Testis (tissue), 3 donors: Measurements from ENCODE around the gene NPC2. TPM values are rescaled to one million over a fixed set of nuclear protein-coding genes. Genes with fewer than 3 reads are reported as not detected.

ENCODE experiments used
- DNase-seq: peaks from one replicate; pipeline ENCODE4 v3.0.0-alpha.2; 2019
- H3K27ac ChIP-seq, 2 donors: fragments of 200-600 bp; sonication (generic); one replicate each; pipeline ENCODE4 v1.5.1; 2019
- H3K27me3 ChIP-seq: fragments of 200-600 bp; sonication (generic); one replicate; pipeline ENCODE4 v1.5.1; 2019
- H3K36me3 ChIP-seq: fragments of 200-600 bp; sonication (generic); one replicate; pipeline ENCODE4 v1.5.1; 2017; ENCODE audit warnings: low read depth; ENCODE audit errors: missing control alignments
- H3K4me1 ChIP-seq: fragments of 200-600 bp; sonication (generic); one replicate; pipeline ENCODE4 v1.5.1; 2019
- H3K4me3 ChIP-seq, 2 donors: fragments of 200-600 bp; sonication (generic); one replicate each; pipeline ENCODE4 v1.5.1; 2017 to 2019
- H3K9me3 ChIP-seq: fragments of 200-600 bp; sonication (generic); one replicate; pipeline ENCODE4 v1.5.1; 2017
- CTCF ChIP-seq, 3 experiments: fragments of 450-650 bp in 2 of 3; fragments of 200-600 bp in 1 of 3; sonication (generic) in 1 of 3; IDR thresholded peaks; one replicate each; pipeline ENCODE4 v1.5.1; 2016 to 2019; ENCODE audit warnings: antibody characterized with exemption in 3 of 3, mild to moderate bottlenecking in 2 of 3, moderate library complexity in 1 of 3
- POLR2A ChIP-seq: fragments of 450-650 bp; IDR thresholded peaks from one replicate; pipeline ENCODE4 v1.6.1; 2017; ENCODE audit warnings: antibody characterized with exemption, mild to moderate bottlenecking, moderate library complexity
- WGBS, 2 donors: methylation state at CpG; one replicate each; pipeline ENCODE4 v1.1.5; 2018; 5-methylcytosine and 5-hydroxymethylcytosine counted together
- intact Hi-C: fragments of 100-400 bp; cut with DNase I; formaldehyde crosslinking; loops from one replicate; pipeline ENCODE4 v1.15.1; 2023; ENCODE audit warnings: low total_unique reads
- polyA plus RNA-seq: library from polyadenylated mRNA; stranded (reverse); fragments of 350-450 nt; fragmentation: Illumina TruSeq; extraction: RNeasy Lipid Tissue Mini Kit (QIAGEN cat#74804); gene quantifications from one replicate; pipeline ENCODE4 v1.2.3, GENCODE V29; 2014; ENCODE audit warnings: low read depth, low replicate concordance; ENCODE audit not compliant: insufficient read depth
- total RNA-seq, 2 donors: library from RNA; depleted of rRNA; stranded (reverse); fragments of >200 nt; gene quantifications; one replicate each; pipeline ENCODE4 v1.2.3, GENCODE V29; 2016

The NPC2 gene
- total and polyA plus RNA-seq, 3 donors from 2014 or later, result 291 to 628 (median 393) TPM

GRCh38 chr14:74434294-74434693 is 58.8 kb downstream of the NPC2 start:
- no peaks in the 10 kb centered on the region for H3K4me1 ChIP-seq
- H3K27me3 ChIP-seq, result no peaks in the 10 kb centered on the region
- no peaks in the 10 kb centered on the region for H3K36me3 ChIP-seq
- intact Hi-C loops, result no loop called here
- no peak overlapping the region for H3K4me3 ChIP-seq
- no peak for DNase-seq
- no peak for TF ChIP-seq CTCF (IDR thresholded peaks at IDR 0.05)
- no peak for TF ChIP-seq POLR2A
- H3K9me3 ChIP-seq, result no peaks in the 10 kb centered on the region
- no peak overlapping the region for H3K27ac ChIP-seq
- 40 to 43% methylated on average over 2 of the region's 2 CpGs for WGBS, 2 donors

GRCh38 chr14:74429991-74430390 is 63.1 kb downstream of the NPC2 start:
- no peak overlapping the region for H3K27ac ChIP-seq
- WGBS, 2 donors, result 90 to 93% methylated on average over 7 of the region's 7 CpGs
- no peaks in the 10 kb centered on the region for H3K9me3 ChIP-seq
- no peaks in the 10 kb centered on the region for H3K36me3 ChIP-seq
- intact Hi-C loops, result no loop called here
- H3K4me1 ChIP-seq, result peaks cover 3% of the 10 kb centered on the region
- TF ChIP-seq POLR2A, result no peak
- TF ChIP-seq CTCF (IDR thresholded peaks at IDR 0.05), result no peak
- no peak overlapping the region for H3K4me3 ChIP-seq
- H3K27me3 ChIP-seq, result no peaks in the 10 kb centered on the region
- no peak for DNase-seq

Other genes with a start within 250 kb of the NPC2 start
- gene ABCD4, start 190.4 kb downstream of the NPC2 start, total RNA-seq, result 10 to 100 TPM; 86.7 to 89.4 TPM
- gene ABCD4, start 190.4 kb downstream of the NPC2 start, polyA plus RNA-seq, result 53.8 TPM
- gene VRTN, start 144.8 kb downstream of the NPC2 start, total RNA-seq, result 1 to 10 TPM in 1 of 2 donors, under 1 TPM in 1; 0.47 to 1.6 TPM
- gene VRTN, start 144.8 kb downstream of the NPC2 start, polyA plus RNA-seq, result 3.5 TPM
- under 1 TPM; 0.16 to 0.25 TPM for gene SYNDIG1L, start 67.1 kb downstream of the NPC2 start, total RNA-seq
- gene SYNDIG1L, start 67.1 kb downstream of the NPC2 start, polyA plus RNA-seq, result 0.21 TPM
- 10 to 100 TPM; 22.5 to 27.6 TPM for gene ISCA2, start 460 bp upstream of the NPC2 start, total RNA-seq
- 30.3 TPM for gene ISCA2, start 460 bp upstream of the NPC2 start, polyA plus RNA-seq
- 10 to 100 TPM; 19.6 to 45.3 TPM for gene LTBP2, start 118.9 kb upstream of the NPC2 start, total RNA-seq
- gene LTBP2, start 118.9 kb upstream of the NPC2 start, polyA plus RNA-seq, result 23.3 TPM
- 10 to 100 TPM; 58.8 to 69.9 TPM for gene AREL1, start 219.8 kb upstream of the NPC2 start, total RNA-seq
- gene AREL1, start 219.8 kb upstream of the NPC2 start, polyA plus RNA-seq, result 47.7 TPM
- gene FCF1, start 219.8 kb upstream of the NPC2 start, total RNA-seq, result 10 to 100 TPM; 29.9 to 30.9 TPM
- 43.5 TPM for gene FCF1, start 219.8 kb upstream of the NPC2 start, polyA plus RNA-seq